Naive thymus-derived CD4-positive, alpha-beta T cell (primary cell): ENCODE measurements around the gene ITGB5. TPM values are rescaled to one million over a fixed set of nuclear protein-coding genes. Genes with fewer than 3 reads are reported as not detected.

Experiments
- ATAC-seq: fragments of 150-1000 bp; cut with Tn5 transposase; 2 replicates; pipeline ENCODE4 v1.10.0; 2021; ENCODE audit warnings: mild to moderate bottlenecking, moderate library complexity
- CTCF ChIA-PET: fragments of 350-600 bp; sonication (Branson Sonifier 250); formaldehyde crosslinking; loops from one replicate; lab custom pipeline; 2021; ENCODE audit warnings: antibody characterized with exemption; lab: Charles Lee
- POLR2A ChIA-PET: fragments of 350-600 bp; sonication (Branson Sonifier 250); formaldehyde crosslinking; loops from one replicate; lab custom pipeline; 2021; ENCODE audit warnings: antibody characterized with exemption, inconsistent platforms; lab: Charles Lee
- DNase-seq, 9 donors: peaks; one replicate each; pipeline versions ENCODE4 v3.0.0 to v3.0.0-alpha.2; 2020 to 2022; ENCODE audit warnings: mixed read lengths in 1 of 9
- H3K27ac ChIP-seq: one replicate; pipeline ENCODE4 v1.7.0; 2013; ENCODE audit warnings: mild to moderate bottlenecking, low read depth, low read length, moderate library complexity
- H3K27me3 ChIP-seq, 2 donors: one replicate each; pipeline ENCODE4 v1.7.0; 2013; ENCODE audit warnings: low read length in 2 of 2, mild to moderate bottlenecking in 2 of 2, moderate library complexity in 2 of 2; ENCODE audit not compliant: control insufficient read depth in 2 of 2, insufficient read depth in 2 of 2
- H3K36me3 ChIP-seq, 3 experiments: 1 replicate in 2 of 3; 2 replicates in 1 of 3; pipeline ENCODE4 v1.7.0; 2013; ENCODE audit warnings: low read length in 3 of 3, mild to moderate bottlenecking in 3 of 3, moderate library complexity in 1 of 3; ENCODE audit not compliant: insufficient read depth in 3 of 3, control insufficient read depth in 2 of 3
- H3K4me1 ChIP-seq, 2 donors: one replicate each; pipeline ENCODE4 v1.7.0; 2013; ENCODE audit warnings: low read length in 2 of 2, mild to moderate bottlenecking in 2 of 2, moderate library complexity in 1 of 2; ENCODE audit not compliant: control insufficient read depth in 2 of 2, insufficient read depth in 2 of 2
- H3K4me3 ChIP-seq: 2 replicates; pipeline ENCODE4 v1.7.0; 2013; ENCODE audit warnings: mild to moderate bottlenecking, low read length
- H3K9me3 ChIP-seq, 3 experiments: 1 replicate in 2 of 3; 2 replicates in 1 of 3; pipeline ENCODE4 v1.7.0; 2013; ENCODE audit warnings: low read length in 3 of 3; ENCODE audit not compliant: control insufficient read depth in 2 of 3
- H3K27ac Mint-ChIP-seq, 9 donors: one replicate each; pipeline ENCODE4 v1.8.0; 2020 to 2022; ENCODE audit warnings: mixed read lengths in 9 of 9, mild to moderate bottlenecking in 8 of 9, moderate library complexity in 5 of 9, inconsistent platforms in 2 of 9
- H3K27me3 Mint-ChIP-seq, 5 donors: one replicate each; pipeline ENCODE4 v1.8.0; 2021 to 2022; ENCODE audit warnings: mixed read lengths in 5 of 5, mild to moderate bottlenecking in 1 of 5
- H3K36me3 Mint-ChIP-seq, 5 donors: one replicate each; pipeline ENCODE4 v1.8.0; 2020 to 2022; ENCODE audit warnings: mixed read lengths in 5 of 5, mild to moderate bottlenecking in 3 of 5, inconsistent platforms in 1 of 5
- H3K4me1 Mint-ChIP-seq, 7 donors: one replicate each; pipeline ENCODE4 v1.8.0; 2020 to 2022; ENCODE audit warnings: mixed read lengths in 7 of 7, mild to moderate bottlenecking in 3 of 7, inconsistent platforms in 1 of 7
- H3K4me3 Mint-ChIP-seq, 10 donors: one replicate each; pipeline ENCODE4 v1.8.0; 2020 to 2022; ENCODE audit warnings: mild to moderate bottlenecking in 10 of 10, mixed read lengths in 10 of 10, moderate library complexity in 6 of 10, inconsistent platforms in 2 of 10
- H3K9me3 Mint-ChIP-seq, 11 donors: one replicate each; pipeline ENCODE4 v1.8.0; 2020 to 2022; ENCODE audit warnings: mixed read lengths in 11 of 11, mild to moderate bottlenecking in 4 of 11, inconsistent platforms in 1 of 11, moderate library complexity in 1 of 11
- intact Hi-C, 2 donors: fragments of 100-400 bp; cut with micrococcal nuclease; formaldehyde crosslinking; loops; one replicate each; pipeline ENCODE4 v1.15.1; 2023
- polyA plus RNA-seq, 2 donors: library from polyadenylated mRNA; unstranded; fragments of 300-500 nt; fragmentation: Illumina TruSeq; gene quantifications; one replicate each; pipeline ENCODE4 v1.2.3, GENCODE V29; 2021
- total RNA-seq, 6 experiments: library from RNA in 5 of 6; stranded (reverse) in 5 of 6; gene quantifications; 1 replicate in 5 of 6; 2 replicates in 1 of 6; pipeline ENCODE4 v1.2.3 and lab custom pipeline; 2021 to 2026

ITGB5 gene
- total and polyA plus RNA-seq, 7 experiments from 2014 or later = 0.29 to 3.5 (median 2.1) TPM; not detected in 2

DNA sequence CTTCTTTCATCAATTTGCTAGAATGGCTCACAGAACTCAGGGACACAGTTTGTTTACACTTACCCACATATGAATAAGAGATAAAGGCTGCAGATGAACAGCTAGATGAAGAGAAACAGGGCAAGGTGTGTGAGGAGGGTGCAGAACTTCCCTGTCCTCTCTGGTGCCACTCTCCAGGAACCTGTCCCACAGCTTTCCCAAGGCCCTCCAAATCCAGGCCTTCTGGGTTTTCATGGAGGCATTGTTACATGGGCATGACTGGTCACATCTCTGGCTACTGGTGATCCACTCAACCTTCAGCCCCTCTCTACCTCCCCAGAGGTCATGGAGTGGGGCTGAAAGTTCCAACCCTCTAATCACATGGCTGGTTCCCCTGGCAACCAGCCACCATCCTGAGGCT lies 73.6 kb downstream of the ITGB5 start:
- Histone ChIP-seq H3K36me3 (no peaks in the 10 kb centered on the region), H3K27ac (no peak overlapping the region), H3K4me1 (no peaks in the 10 kb centered on the region), H3K9me3 (no peaks in the 10 kb centered on the region), H3K27me3 (no peaks in the 10 kb centered on the region), H3K4me3 (no peak overlapping the region)
- Mint-ChIP-seq H3K36me3 (no peaks in the 10 kb centered on the region), H3K27me3 (peaks cover 0 to 19% (median 0%) of the 10 kb centered on the region in 5 donors), H3K4me3 (no peak overlapping the region), H3K9me3 (no peaks in the 10 kb centered on the region), H3K4me1 (peaks cover 0 to 1% (median 0%) of the 10 kb centered on the region in 7 donors), H3K27ac (no peak overlapping the region)
- ChIA-PET CTCF (no interaction called here), POLR2A (no interaction called here)
- no peak for DNase-seq
- ATAC-seq = no peak
- intact Hi-C loops = no loop called here

DNA sequence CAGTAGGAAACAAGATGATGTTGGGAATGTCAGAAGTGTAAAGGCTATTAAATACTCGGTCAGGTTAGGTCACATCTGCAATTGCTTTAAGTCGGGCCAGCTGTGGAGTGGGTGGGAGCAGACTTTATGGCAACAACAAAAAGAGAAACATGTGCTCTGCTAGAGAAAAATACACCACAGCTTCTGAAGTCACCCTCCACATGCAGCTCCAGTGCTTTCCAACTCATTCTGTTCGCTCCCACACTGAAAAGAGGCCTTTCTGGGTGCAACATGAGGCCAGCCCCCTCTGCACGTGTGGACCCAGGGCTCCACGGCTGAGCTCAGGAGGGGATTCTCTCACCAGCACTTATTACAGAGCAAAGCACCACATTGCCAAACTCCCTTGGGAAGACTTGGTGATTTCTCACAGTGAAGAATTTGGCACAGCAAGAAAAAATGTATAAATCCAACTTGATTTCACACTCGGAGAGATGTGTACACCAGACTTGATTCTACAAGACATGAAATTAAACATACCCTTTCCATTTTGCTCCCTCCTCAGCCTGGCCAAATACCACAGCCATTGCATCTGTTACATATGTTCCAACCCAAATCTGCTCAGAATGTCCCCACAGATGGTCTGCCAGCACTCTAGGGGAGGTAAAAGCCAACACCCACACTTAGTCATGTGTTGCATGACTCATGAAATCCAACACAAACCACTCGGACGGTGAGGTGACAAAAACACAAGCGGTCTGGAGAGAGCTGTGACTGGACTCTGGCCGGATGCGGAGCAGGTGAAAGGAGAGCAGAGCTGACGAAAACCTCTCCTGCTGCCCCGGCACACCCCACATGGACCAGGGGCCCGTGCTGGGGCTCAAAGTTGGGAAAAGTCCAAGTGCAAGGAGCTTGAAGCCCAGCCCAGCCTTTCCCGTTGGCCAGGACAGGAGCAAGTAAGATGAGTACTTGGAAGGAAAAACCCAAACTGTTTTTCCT lies 74.6 kb downstream of the ITGB5 start:
- no peaks in the 10 kb centered on the region for H3K36me3 Mint-ChIP-seq
- no peak overlapping the region for H3K27ac ChIP-seq
- CTCF ChIA-PET = no interaction called here
- no peaks in the 10 kb centered on the region for H3K36me3 ChIP-seq
- no peak overlapping the region for H3K27ac Mint-ChIP-seq
- H3K4me3 ChIP-seq = no peak overlapping the region
- no peaks in the 10 kb centered on the region for H3K9me3 Mint-ChIP-seq
- DNase-seq = no peak
- H3K9me3 ChIP-seq = no peaks in the 10 kb centered on the region
- intact Hi-C loops = no loop called here
- peaks cover 0 to 1% (median 0%) of the 10 kb centered on the region in 7 donors for H3K4me1 Mint-ChIP-seq
- POLR2A ChIA-PET = no interaction called here
- H3K4me3 Mint-ChIP-seq = no peak overlapping the region
- H3K27me3 ChIP-seq = no peaks in the 10 kb centered on the region
- H3K27me3 Mint-ChIP-seq = peaks cover 0 to 19% (median under 1%) of the 10 kb centered on the region in 5 donors
- no peaks in the 10 kb centered on the region for H3K4me1 ChIP-seq
- no peak for ATAC-seq

DNA sequence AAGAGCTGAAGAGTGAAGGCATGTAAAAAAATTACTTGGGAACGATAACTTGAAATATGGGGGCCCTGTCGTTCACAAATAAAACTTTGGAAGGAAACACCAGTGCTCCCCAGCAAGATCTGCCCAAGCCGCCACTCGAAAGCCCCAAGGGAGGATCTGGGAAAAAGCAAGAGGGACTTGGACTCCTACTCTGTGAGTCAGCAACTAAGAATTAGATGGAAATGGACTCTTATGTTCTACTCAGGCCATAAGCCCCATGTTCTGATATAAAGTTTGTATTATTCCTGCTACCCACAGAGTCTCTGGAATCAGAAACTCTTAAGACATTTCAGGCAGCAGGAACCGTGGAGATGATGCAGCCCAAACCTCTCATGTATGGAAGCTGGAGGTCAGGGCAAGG lies 75.7 kb downstream of the ITGB5 start:
- Mint-ChIP-seq H3K9me3 (no peaks in the 10 kb centered on the region), H3K27me3 (peaks cover 0 to 19% (median 4%) of the 10 kb centered on the region in 5 donors), H3K36me3 (no peaks in the 10 kb centered on the region), H3K4me1 (peaks cover 0 to 1% (median 0%) of the 10 kb centered on the region in 7 donors), H3K4me3 (no peak overlapping the region), H3K27ac (no peak overlapping the region)
- H3K4me3 ChIP-seq = no peak overlapping the region
- DNase-seq = no peak
- H3K9me3 ChIP-seq = no peaks in the 10 kb centered on the region
- intact Hi-C loops = no loop called here
- POLR2A ChIA-PET = no interaction called here
- no peaks in the 10 kb centered on the region for H3K27me3 ChIP-seq
- no peak for ATAC-seq
- CTCF ChIA-PET = no interaction called here
- no peak overlapping the region for H3K27ac ChIP-seq
- H3K4me1 ChIP-seq = no peaks in the 10 kb centered on the region
- no peaks in the 10 kb centered on the region for H3K36me3 ChIP-seq

DNA sequence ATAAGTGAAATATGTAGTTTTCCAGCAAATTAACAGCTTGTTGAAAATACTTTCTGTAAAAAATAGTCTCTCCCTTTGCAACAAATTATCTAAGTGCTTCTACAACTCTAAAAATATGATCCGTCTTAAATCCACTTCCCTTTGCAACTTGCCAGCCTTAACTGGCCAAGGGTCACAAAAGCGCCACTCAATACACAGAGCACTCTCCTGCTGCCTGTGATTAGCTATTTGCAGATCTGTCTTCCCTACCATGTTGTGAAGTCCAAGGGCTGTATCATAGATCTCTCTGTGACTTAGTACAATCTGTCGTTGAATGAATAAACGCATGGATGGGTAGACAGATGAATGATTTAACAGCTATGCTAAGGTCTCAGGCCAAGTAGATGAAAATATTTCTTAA lies 76.2 kb downstream of the ITGB5 start:
- ChIA-PET POLR2A (no interaction called here), CTCF (no interaction called here)
- Histone ChIP-seq H3K4me3 (no peak overlapping the region), H3K27ac (no peak overlapping the region), H3K36me3 (no peaks in the 10 kb centered on the region), H3K9me3 (no peaks in the 10 kb centered on the region), H3K4me1 (no peaks in the 10 kb centered on the region), H3K27me3 (no peaks in the 10 kb centered on the region)
- DNase-seq (no peak), ATAC-seq (no peak)
- intact Hi-C loops = no loop called here
- Mint-ChIP-seq H3K4me1 (peaks cover 0 to 1% (median 0%) of the 10 kb centered on the region in 7 donors), H3K27ac (no peak overlapping the region), H3K9me3 (no peaks in the 10 kb centered on the region), H3K27me3 (peaks cover 0 to 20% (median 6%) of the 10 kb centered on the region in 5 donors), H3K4me3 (no peak overlapping the region), H3K36me3 (no peaks in the 10 kb centered on the region)

- no peaks in the 10 kb centered on the region for H3K36me3 ChIP-seq
- ChIA-PET CTCF (no interaction called here), POLR2A (no interaction called here)
- ATAC-seq (no peak), DNase-seq (no peak)
- H3K9me3 ChIP-seq = no peaks in the 10 kb centered on the region
- intact Hi-C loops = no loop called here
- Mint-ChIP-seq H3K36me3 (no peaks in the 10 kb centered on the region), H3K9me3 (no peaks in the 10 kb centered on the region), H3K4me3 (no peak overlapping the region), H3K27me3 (peaks cover 0 to 18% (median 7%) of the 10 kb centered on the region in 5 donors), H3K4me1 (no peaks in the 10 kb centered on the region), H3K27ac (no peak overlapping the region)
- no peak overlapping the region for H3K27ac ChIP-seq
- no peak overlapping the region for H3K4me3 ChIP-seq
- no peaks in the 10 kb centered on the region for H3K4me1 ChIP-seq
- H3K27me3 ChIP-seq = no peaks in the 10 kb centered on the region
These were observed 78.1 kb downstream of the ITGB5 start for GRCh38 chr3:124809039-124809438.

GRCh38 chr3:124805671-124806070 lies 81.5 kb downstream of the ITGB5 start:
- Mint-ChIP-seq H3K36me3 (no peaks in the 10 kb centered on the region), H3K4me1 (no peaks in the 10 kb centered on the region), H3K27ac (no peak overlapping the region), H3K27me3 (peaks cover 0 to 13% (median 7%) of the 10 kb centered on the region in 5 donors), H3K4me3 (no peak overlapping the region), H3K9me3 (no peaks in the 10 kb centered on the region)
- H3K27ac ChIP-seq = no peak overlapping the region
- ATAC-seq = no peak
- no peaks in the 10 kb centered on the region for H3K4me1 ChIP-seq
- DNase-seq = no peak
- ChIA-PET CTCF (no interaction called here), POLR2A (no interaction called here)
- intact Hi-C loops = no loop called here
- no peaks in the 10 kb centered on the region for H3K9me3 ChIP-seq
- no peaks in the 10 kb centered on the region for H3K36me3 ChIP-seq
- no peak overlapping the region for H3K4me3 ChIP-seq
- no peaks in the 10 kb centered on the region for H3K27me3 ChIP-seq

DNA sequence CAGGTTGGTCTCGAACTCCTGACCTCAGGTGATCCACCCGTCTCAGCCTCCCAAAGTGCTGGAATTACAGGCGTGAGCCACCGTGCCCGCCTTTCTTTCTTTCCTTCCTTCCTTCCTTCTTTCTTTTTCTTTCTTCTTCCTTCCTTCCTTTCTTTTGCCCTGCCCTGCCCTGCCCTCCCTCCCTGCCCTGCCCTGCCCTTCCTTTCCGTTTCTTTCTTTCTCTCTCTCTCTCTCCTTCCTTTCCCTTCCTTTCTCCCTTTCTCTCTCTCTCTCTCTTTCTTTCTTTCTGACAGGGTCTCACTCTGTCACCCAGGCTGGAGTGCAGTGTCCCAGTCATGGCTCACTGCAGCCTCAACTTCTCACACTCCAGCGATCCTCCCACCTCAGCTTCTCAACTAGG lies 82.3 kb downstream of the ITGB5 start:
- Mint-ChIP-seq H3K36me3 (no peaks in the 10 kb centered on the region), H3K4me3 (no peak overlapping the region), H3K27ac (no peak overlapping the region), H3K9me3 (no peaks in the 10 kb centered on the region), H3K27me3 (peaks cover 0 to 13% (median 7%) of the 10 kb centered on the region in 5 donors), H3K4me1 (no peaks in the 10 kb centered on the region)
- POLR2A ChIA-PET = interaction anchor here (0.6 kb wide), 1 partner anchor 40 kb away, joined by 5 read pairs; no protein-coding TSS in a partner anchor
- Histone ChIP-seq H3K27ac (no peak overlapping the region), H3K4me3 (no peak overlapping the region), H3K9me3 (no peaks in the 10 kb centered on the region), H3K27me3 (no peaks in the 10 kb centered on the region), H3K4me1 (no peaks in the 10 kb centered on the region), H3K36me3 (no peaks in the 10 kb centered on the region)
- intact Hi-C loops = no loop called here
- ATAC-seq = no peak
- no peak for DNase-seq
- CTCF ChIA-PET = no interaction called here
